PC-9 (cell line): Measurements from ENCODE around the gene SERTAD3. TPM values are rescaled to one million over a fixed set of nuclear protein-coding genes. Genes with fewer than 3 reads are reported as not detected.

Experiments
- Bru-seq: library from RNA; stranded (reverse); fragments of 400-500 nt; gene quantifications from one replicate; lab custom pipeline; 2021; lab: Mats Ljungman, UMichigan
- BruChase-seq, 2 experiments: library from RNA; stranded (reverse); fragments of 400-500 nt; gene quantifications; one replicate each; lab custom pipeline; 2021; lab: Mats Ljungman, UMichigan
- BruUV-seq: library from RNA; stranded (reverse); fragments of 400-500 nt; replicated peaks from 2 replicates; lab custom pipeline; 2021; lab: Mats Ljungman, UMichigan
- CTCF ChIA-PET: fragments of 300-600 bp; sonication (Branson Sonifier 250); formaldehyde crosslinking; loops from one replicate; lab custom pipeline; 2022; ENCODE audit warnings: antibody characterized with exemption; lab: Charles Lee
- POLR2A ChIA-PET: fragments of 300-600 bp; sonication (Branson Sonifier 250); formaldehyde crosslinking; loops from one replicate; lab custom pipeline; 2022; ENCODE audit warnings: antibody characterized with exemption; ENCODE audit not compliant: unreplicated experiment; lab: Charles Lee
- DNase-seq, 2 experiments: peaks; one replicate each; pipeline versions ENCODE4 v3.0.0 to v3.0.0-alpha.2; 2015 to 2022; ENCODE audit warnings: mixed read lengths in 1 of 2
- H2AFZ ChIP-seq: fragments of 200-600 bp; sonication (generic); 2 replicates; pipeline ENCODE4 v1.8.1; 2017; ENCODE audit warnings: antibody characterized with exemption
- H3F3A ChIP-seq: fragments of 200-600 bp; sonication (generic); 2 replicates; pipeline ENCODE4 v1.8.1; 2017; ENCODE audit warnings: antibody characterized with exemption, mild to moderate bottlenecking, low read depth; ENCODE audit not compliant: insufficient read depth
- H3K27ac ChIP-seq: fragments of 200-600 bp; sonication (generic); 2 replicates; pipeline ENCODE4 v1.6.1; 2016; ENCODE audit warnings: mixed run types
- H3K27me3 ChIP-seq: fragments of 200-600 bp; sonication (generic); 2 replicates; pipeline ENCODE4 v1.6.1; 2016; ENCODE audit warnings: low read depth, mixed run types; ENCODE audit not compliant: insufficient read depth
- H3K36me3 ChIP-seq: fragments of 200-600 bp; sonication (generic); 2 replicates; pipeline ENCODE4 v1.6.1; 2016; ENCODE audit warnings: low read depth, mixed run types
- H3K4me1 ChIP-seq: fragments of 200-600 bp; sonication (generic); replicated peaks from 2 replicates; pipeline ENCODE4 v1.6.1; 2016; ENCODE audit warnings: mixed run types; ENCODE audit not compliant: insufficient read depth
- H3K4me2 ChIP-seq: fragments of 200-600 bp; sonication (generic); 2 replicates; pipeline ENCODE4 v1.6.1; 2017; ENCODE audit warnings: mixed run types
- H3K4me3 ChIP-seq: fragments of 200-600 bp; sonication (generic); 2 replicates; pipeline ENCODE4 v1.6.1; 2016; ENCODE audit warnings: mixed run types
- H3K79me2 ChIP-seq: fragments of 200-600 bp; sonication (generic); 2 replicates; pipeline ENCODE4 v1.6.1; 2017; ENCODE audit warnings: low read depth, mixed run types
- H3K9me2 ChIP-seq: fragments of 200-600 bp; sonication (generic); 2 replicates; pipeline ENCODE4 v1.8.1; 2017; ENCODE audit warnings: mild to moderate bottlenecking; ENCODE audit not compliant: insufficient read depth
- H3K9me3 ChIP-seq: fragments of 200-600 bp; sonication (generic); 2 replicates; pipeline ENCODE4 v1.8.1; 2016; ENCODE audit warnings: low read depth; ENCODE audit not compliant: insufficient read depth
- H4K20me1 ChIP-seq: fragments of 200-600 bp; sonication (generic); 2 replicates; pipeline ENCODE4 v1.8.1; 2017; ENCODE audit not compliant: insufficient read depth
- CTCF ChIP-seq: fragments of 200-600 bp; sonication (generic); conservative IDR thresholded peaks from 2 replicates; pipeline ENCODE4 v1.6.1; 2017; ENCODE audit warnings: mixed run types, antibody characterized with exemption, mild to moderate bottlenecking, moderate library complexity
- EZH2 ChIP-seq: fragments of 200-600 bp; sonication (generic); IDR thresholded peaks from 2 replicates; pipeline ENCODE4 v1.8.0; 2017; ENCODE audit warnings: antibody characterized with exemption, low read depth
- intact Hi-C: fragments of 100-400 bp; cut with micrococcal nuclease; formaldehyde crosslinking; loops from one replicate; pipeline ENCODE4 v1.10.0; 2022; ENCODE audit not compliant: unreplicated experiment
- long read RNA-seq: library from polyadenylated mRNA; stranded (forward); transcript quantifications from one replicate; pipeline ENCODE4 v2.0.0, GENCODE V29; 2022
- total RNA-seq: library from RNA; stranded (reverse); gene quantifications from 2 replicates; pipeline ENCODE4 v1.2.3, GENCODE V29; 2021

The SERTAD3 gene
- total RNA-seq (35.9 and 41.4 TPM in 2 replicates), Bru-seq, nascent RNA (percentile 95 among the genes with signal in this experiment), BruChase-seq, experiment 1, labeled RNA remaining after a 2-hour chase (percentile 97 among the genes with signal in this experiment), BruChase-seq, experiment 2, labeled RNA remaining after a 6-hour chase (percentile 86 among the genes with signal in this experiment)
- long read RNA-seq, transcript SERTAD3-201 (2 exons, 1,734 nt) = major isoform, 50 of 59 reads
- long read RNA-seq, partial matches to known transcripts = 1 of 59 reads
- long read RNA-seq, other reads (novel, unspliced or antisense) = 8 of 59 reads

- Histone ChIP-seq H3K4me2 (peak within 1 kb of the TSS; percentile 86), H3K4me3 (peak within 1 kb of the TSS; percentile 75), H3K27ac (peak within 1 kb of the TSS; percentile 70), H3K79me2 (peaks cover 30% of the 10 kb centered on the region), H4K20me1 (peaks cover 20% of the 10 kb centered on the region), H3F3A (peaks cover 46% of the 10 kb centered on the region), H2AFZ (peak within 1 kb of the TSS; percentile 83), H3K9me2 (no peaks in the 10 kb centered on the region), H3K36me3 (no peaks in the 10 kb centered on the region; the same call in 1 of the 2 replicates), H3K9me3 (no peaks in the 10 kb centered on the region), H3K27me3 (no peaks in the 10 kb centered on the region), H3K4me1 (peaks cover 12% of the 10 kb centered on the region)
- POLR2A ChIA-PET = interaction anchor here (0.6 to 0.7 kb wide), 2 partner anchors 96 to 986 kb away, joined by 3 to 6 read pairs; partner anchors contain the start of gene PLD3
- intact Hi-C loops = loop anchor here (1.0 to 5.0 kb wide), 6 partner anchors 11 to 97 kb away; partner anchors contain the start of genes C19orf47, PLD3 and SERTAD1
- TF ChIP-seq CTCF (no peak), EZH2 (no peak)
- peak; percentile 75 to 98 for DNase-seq
- CTCF ChIA-PET = interaction anchor here (0.6 kb wide), 2 partner anchors 21 to 160 kb away, joined by 3 read pairs; partner anchors contain the start of gene BLVRB
- BruUV-seq = no TSS peak
Measured at GRCh38 chr19:40444000-40444824, at the start of gene SERTAD3. SERTAD3 (minus strand) TSS chr19:40444335; CDS start chr19:40442080, 2,255 bp downstream.

GRCh38 chr19:40493778-40494177 is 49.6 kb upstream of the SERTAD3 start:
- Histone ChIP-seq H2AFZ (no peak overlapping the region), H3K36me3 (no peaks in the 10 kb centered on the region), H3K27ac (no peak overlapping the region), H3K79me2 (no peaks in the 10 kb centered on the region), H3F3A (0 out of 2 replicates have a peak, but pooled peaks cover 4% of the 10 kb centered on the region), H3K4me3 (no peak overlapping the region), H3K4me1 (no peaks in the 10 kb centered on the region), H4K20me1 (no peaks in the 10 kb centered on the region), H3K27me3 (peaks cover 13% of the 10 kb centered on the region), H3K9me2 (no peaks in the 10 kb centered on the region), H3K4me2 (no peak overlapping the region), H3K9me3 (no peaks in the 10 kb centered on the region)
- ChIA-PET POLR2A (interaction anchor here (0.7 kb wide), 1 partner anchor 647 kb away, joined by 5 read pairs; no protein-coding TSS in a partner anchor), CTCF (interaction anchor here (0.6 kb wide), 1 partner anchor 76 kb away, joined by 8 read pairs; no protein-coding TSS in a partner anchor)
- no TSS peak for BruUV-seq
- intact Hi-C loops = no loop called here
- TF ChIP-seq EZH2 (no peak), CTCF (no peak)
- no peak for DNase-seq

GRCh38 chr19:40492274-40492673 is 48.1 kb upstream of the SERTAD3 start:
- H2AFZ ChIP-seq = no peak overlapping the region
- H4K20me1 ChIP-seq = no peaks in the 10 kb centered on the region
- intact Hi-C loops = no loop called here
- 0 out of 2 replicates have a peak, but pooled peaks cover 4% of the 10 kb centered on the region for H3F3A ChIP-seq
- ChIA-PET POLR2A (no interaction called here), CTCF (no interaction called here)
- DNase-seq = no peak
- H3K4me1 ChIP-seq = no peaks in the 10 kb centered on the region
- TF ChIP-seq CTCF (no peak), EZH2 (no peak)
- no peaks in the 10 kb centered on the region for H3K79me2 ChIP-seq
- H3K4me3 ChIP-seq = no peak overlapping the region
- no TSS peak for BruUV-seq
- H3K4me2 ChIP-seq = no peak overlapping the region
- H3K27ac ChIP-seq = no peak overlapping the region
- no peaks in the 10 kb centered on the region for H3K36me3 ChIP-seq
- H3K27me3 ChIP-seq = peaks cover 13% of the 10 kb centered on the region
- H3K9me3 ChIP-seq = no peaks in the 10 kb centered on the region
- no peaks in the 10 kb centered on the region for H3K9me2 ChIP-seq
